GM18870 (cell line): ENCODE data around the gene BZW2.

Experiments used
- ATAC-seq: cut with Tn5 transposase; IDR thresholded peaks from one replicate; pipeline ENCODE4 v1.9.1; 2021; ENCODE audit warnings: moderate library complexity; ENCODE audit not compliant: unreplicated experiment

BZW2 gene

GRCh38 chr7:16645593-16646471 lies at the start of gene BZW2, which contains the start of gene ANKMY2:
TSS of gene BZW2 (plus strand) at chr7:16646181. CDS start at chr7:16665444, 19,263 bp downstream.
TSS of gene ANKMY2 (minus strand) at chr7:16645754. CDS start at chr7:16645573, 181 bp downstream.
- peak; percentile 96 for ATAC-seq

GRCh38 chr7:16598015-16598414 lies 48.0 kb upstream of the BZW2 start:
- ATAC-seq, result no peak

GRCh38 chr7:16599860-16600259 lies 46.1 kb upstream of the BZW2 start:
- no peak for ATAC-seq

GRCh38 chr7:16603633-16604032 lies 42.3 kb upstream of the BZW2 start:
- no peak for ATAC-seq

GRCh38 chr7:16604054-16604453 lies 41.9 kb upstream of the BZW2 start:
- ATAC-seq, result no peak

- no peak for ATAC-seq
Measured at GRCh38 chr7:16606704-16607103, 39.3 kb upstream of the BZW2 start.

GRCh38 chr7:16609842-16610450 lies 36.0 kb upstream of the BZW2 start:
- ATAC-seq, result peak; percentile 93

GRCh38 chr7:16611711-16612110 lies 34.3 kb upstream of the BZW2 start:
- no peak for ATAC-seq

GRCh38 chr7:16615228-16615627 lies 30.8 kb upstream of the BZW2 start:
- no peak for ATAC-seq

- ATAC-seq, result no peak
Measured at GRCh38 chr7:16616122-16616521, 29.9 kb upstream of the BZW2 start.

- ATAC-seq, result no peak
Measured at GRCh38 chr7:16616542-16616941, 29.4 kb upstream of the BZW2 start.

GRCh38 chr7:16619979-16620408 lies 26.0 kb upstream of the BZW2 start:
- ATAC-seq, result peak; percentile 95

- no peak for ATAC-seq
Measured at GRCh38 chr7:16626388-16626787, 19.6 kb upstream of the BZW2 start.

- no peak for ATAC-seq
Measured at GRCh38 chr7:16627236-16627635, 18.7 kb upstream of the BZW2 start.

- ATAC-seq, result no peak
Measured at GRCh38 chr7:16630654-16631053, 15.3 kb upstream of the BZW2 start.

- no peak for ATAC-seq
Measured at GRCh38 chr7:16634271-16634738, 11.7 kb upstream of the BZW2 start.

GRCh38 chr7:16636555-16637101 lies 9.4 kb upstream of the BZW2 start:
- ATAC-seq, result no peak

- no peak for ATAC-seq
Measured at GRCh38 chr7:16637379-16637778, 8.6 kb upstream of the BZW2 start.

- no peak for ATAC-seq
Measured at GRCh38 chr7:16638282-16639280, 7.4 kb upstream of the BZW2 start.

GRCh38 chr7:16644157-16644556 lies 1.8 kb upstream of the BZW2 start:
- no peak for ATAC-seq
